Neutrophil (primary cell): ENCODE measurements around the gene MGAT5B.

Experiments used
- H3K27ac ChIP-seq: fragments of 200-600 bp; sonication (generic); 2 replicates; pipeline ENCODE4 v1.5.1; 2016; ENCODE audit warnings: mild to moderate bottlenecking, moderate library complexity
- H3K27me3 ChIP-seq: fragments of 200-600 bp; sonication (generic); 2 replicates; pipeline ENCODE4 v1.6.0; 2016; ENCODE audit warnings: mild to moderate bottlenecking
- H3K36me3 ChIP-seq: fragments of 200-600 bp; sonication (generic); 2 replicates; pipeline ENCODE4 v1.5.1; 2017
- H3K4me1 ChIP-seq, 2 experiments: fragments of 200-600 bp in 1 of 2; sonication (generic) in 1 of 2; 1 replicate in 1 of 2; 2 replicates in 1 of 2; pipeline versions ENCODE4 v1.5.1 to v1.6.1; 2013 to 2016; ENCODE audit warnings: low read depth in 1 of 2, low read length in 1 of 2, mild to moderate bottlenecking in 1 of 2, moderate library complexity in 1 of 2; ENCODE audit not compliant: control insufficient read depth in 1 of 2, insufficient read depth in 1 of 2
- H3K4me3 ChIP-seq, 2 experiments: fragments of 200-600 bp in 1 of 2; sonication (generic) in 1 of 2; 1 replicate in 1 of 2; 2 replicates in 1 of 2; pipeline ENCODE4 v1.5.1; 2013 to 2016; ENCODE audit warnings: low read depth in 1 of 2, low read length in 1 of 2, mild to moderate bottlenecking in 1 of 2, moderate library complexity in 1 of 2
- H3K9me3 ChIP-seq: fragments of 200-600 bp; sonication (generic); 2 replicates; pipeline ENCODE4 v1.5.1; 2016
- CTCF ChIP-seq: fragments of 200-600 bp; sonication (generic); IDR thresholded peaks from 2 replicates; pipeline ENCODE4 v1.5.1; 2016; ENCODE audit warnings: antibody characterized with exemption

Gene MGAT5B

GRCh38 chr17:76868176-76868668 lies at the start of gene MGAT5B:
Gene MGAT5B (plus strand): TSS chr17:76868404. CDS start chr17:76869030, 626 bp downstream.
- no peaks in the 10 kb centered on the region for H3K9me3 ChIP-seq
- peaks cover 0 to 4% of the 10 kb centered on the region in 2 experiments for H3K4me1 ChIP-seq
- H3K36me3 ChIP-seq: no peaks in the 10 kb centered on the region
- TF ChIP-seq CTCF: no peak
- H3K27ac ChIP-seq: no peak within 1 kb of the TSS
- peaks cover 80% of the 10 kb centered on the region for H3K27me3 ChIP-seq
- H3K4me3 ChIP-seq: no peak within 1 kb of the TSS

GRCh38 chr17:76820039-76820438 lies 48.2 kb upstream of the MGAT5B start:
- Histone ChIP-seq H3K4me1 (no peaks in the 10 kb centered on the region), H3K36me3 (no peaks in the 10 kb centered on the region), H3K27ac (no peak overlapping the region), H3K4me3 (no peak overlapping the region), H3K9me3 (no peaks in the 10 kb centered on the region), H3K27me3 (peaks cover 13% of the 10 kb centered on the region)
- no peak for TF ChIP-seq CTCF

GRCh38 chr17:76820561-76820960 lies 47.6 kb upstream of the MGAT5B start:
- Histone ChIP-seq H3K36me3 (no peaks in the 10 kb centered on the region), H3K4me3 (no peak overlapping the region), H3K27ac (no peak overlapping the region), H3K9me3 (no peaks in the 10 kb centered on the region), H3K27me3 (peaks cover 13% of the 10 kb centered on the region), H3K4me1 (no peaks in the 10 kb centered on the region)
- no peak for TF ChIP-seq CTCF

- Histone ChIP-seq H3K9me3 (no peaks in the 10 kb centered on the region), H3K4me3 (no peak overlapping the region), H3K36me3 (no peaks in the 10 kb centered on the region), H3K27me3 (peaks cover 15% of the 10 kb centered on the region), H3K4me1 (no peaks in the 10 kb centered on the region), H3K27ac (no peak overlapping the region)
- no peak for TF ChIP-seq CTCF
Observed at GRCh38 chr17:76822184-76822778, 45.9 kb upstream of the MGAT5B start.

- Histone ChIP-seq H3K4me1 (no peaks in the 10 kb centered on the region), H3K9me3 (no peaks in the 10 kb centered on the region), H3K27ac (no peak overlapping the region), H3K36me3 (no peaks in the 10 kb centered on the region), H3K4me3 (no peak overlapping the region), H3K27me3 (peaks cover 12% of the 10 kb centered on the region)
- no peak for TF ChIP-seq CTCF
Observed at GRCh38 chr17:76824093-76824492, 44.1 kb upstream of the MGAT5B start.
